Activated CD4-positive, alpha-beta T cell treated with anti-CD3 and anti-CD28 coated beads, Interleukin-2, amount 10 ng/mL, durations not matched to agents 7 days and 5 days (primary cell): Measurements from ENCODE around the gene LPP. TPM values are rescaled to one million over a fixed set of nuclear protein-coding genes. Genes with fewer than 3 reads are reported as not detected.

Experiments used
- CTCF ChIA-PET: fragments of 350-600 bp; sonication (Branson Sonifier 250); formaldehyde crosslinking; loops from one replicate; lab custom pipeline; 2021; ENCODE audit warnings: antibody characterized with exemption; lab: Charles Lee
- POLR2A ChIA-PET: fragments of 350-600 bp; sonication (Branson Sonifier 250); formaldehyde crosslinking; loops from one replicate; lab custom pipeline; 2021; ENCODE audit warnings: antibody characterized with exemption; lab: Charles Lee
- DNase-seq: peaks from one replicate; pipeline ENCODE4 v3.0.0-alpha.2; 2020
- H3K27ac Mint-ChIP-seq: one replicate; pipeline ENCODE4 v1.8.0; 2021; ENCODE audit warnings: mild to moderate bottlenecking, moderate library complexity, mixed read lengths
- H3K27me3 Mint-ChIP-seq: one replicate; pipeline ENCODE4 v1.8.0; 2021; ENCODE audit warnings: mixed read lengths
- H3K36me3 Mint-ChIP-seq: one replicate; pipeline ENCODE4 v1.8.0; 2021; ENCODE audit warnings: low read depth, mixed read lengths
- H3K4me1 Mint-ChIP-seq: one replicate; pipeline ENCODE4 v1.8.0; 2021; ENCODE audit warnings: mixed read lengths
- H3K4me3 Mint-ChIP-seq: one replicate; pipeline ENCODE4 v1.8.0; 2021; ENCODE audit warnings: mild to moderate bottlenecking, moderate library complexity, mixed read lengths
- H3K9me3 Mint-ChIP-seq: one replicate; pipeline ENCODE4 v1.8.0; 2021; ENCODE audit warnings: mixed read lengths
- total RNA-seq, 2 experiments: library from RNA; stranded (reverse); gene quantifications; one replicate each; pipeline ENCODE4 v1.2.3, GENCODE V29; 2021

The LPP gene
- total RNA-seq, 2 experiments from 2014 or later = 63.6 to 70.3 TPM

DNA sequence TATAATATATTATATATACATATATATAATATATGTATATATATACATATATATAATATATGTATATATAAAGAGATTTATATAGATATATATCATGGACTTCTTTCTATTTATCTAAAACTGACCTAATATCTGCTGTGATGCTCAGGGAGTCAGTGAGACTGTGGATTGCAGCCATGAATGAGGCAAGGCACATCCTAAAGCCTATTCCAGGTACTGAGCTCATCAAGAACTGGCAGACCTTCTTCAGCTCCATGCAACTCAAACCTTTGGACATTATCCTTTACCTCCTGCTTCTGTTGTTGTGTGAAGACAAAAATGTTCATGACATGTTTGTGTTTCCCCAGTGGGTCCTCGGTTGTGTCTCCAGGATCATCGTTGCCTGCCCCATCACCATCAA is 7.7 kb upstream of the LPP start:
- Mint-ChIP-seq H3K9me3 (peaks cover 11% of the 10 kb centered on the region), H3K27me3 (no peaks in the 10 kb centered on the region), H3K36me3 (no peaks in the 10 kb centered on the region), H3K27ac (no peak overlapping the region), H3K4me3 (no peak overlapping the region), H3K4me1 (peaks cover 23% of the 10 kb centered on the region)
- ChIA-PET CTCF (no interaction called here), POLR2A (no interaction called here)
- DNase-seq = no peak

DNA sequence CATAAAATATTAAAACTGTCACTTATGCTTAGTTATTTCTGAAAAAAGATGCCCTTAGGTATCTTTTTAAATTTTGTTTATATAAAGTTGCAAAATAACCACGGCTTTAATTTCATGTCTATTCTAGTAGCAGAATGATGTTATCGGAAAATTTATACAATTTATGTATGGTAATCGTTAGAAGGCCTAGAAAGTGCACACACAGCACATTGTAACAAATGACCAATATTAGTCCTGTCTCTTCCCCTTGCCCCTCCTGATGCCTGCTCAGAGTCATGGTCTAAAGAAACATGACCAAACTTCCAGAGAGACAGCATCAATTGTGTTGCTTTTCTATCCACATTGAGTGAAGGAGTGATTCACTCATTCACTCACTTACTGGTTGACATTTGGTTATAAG is 6.2 kb upstream of the LPP start:
- H3K27me3 Mint-ChIP-seq = no peaks in the 10 kb centered on the region
- peaks cover 11% of the 10 kb centered on the region for H3K9me3 Mint-ChIP-seq
- H3K4me1 Mint-ChIP-seq = peaks cover 30% of the 10 kb centered on the region
- CTCF ChIA-PET = no interaction called here
- no peaks in the 10 kb centered on the region for H3K36me3 Mint-ChIP-seq
- POLR2A ChIA-PET = no interaction called here
- no peak overlapping the region for H3K4me3 Mint-ChIP-seq
- no peak overlapping the region for H3K27ac Mint-ChIP-seq
- DNase-seq = no peak

DNA sequence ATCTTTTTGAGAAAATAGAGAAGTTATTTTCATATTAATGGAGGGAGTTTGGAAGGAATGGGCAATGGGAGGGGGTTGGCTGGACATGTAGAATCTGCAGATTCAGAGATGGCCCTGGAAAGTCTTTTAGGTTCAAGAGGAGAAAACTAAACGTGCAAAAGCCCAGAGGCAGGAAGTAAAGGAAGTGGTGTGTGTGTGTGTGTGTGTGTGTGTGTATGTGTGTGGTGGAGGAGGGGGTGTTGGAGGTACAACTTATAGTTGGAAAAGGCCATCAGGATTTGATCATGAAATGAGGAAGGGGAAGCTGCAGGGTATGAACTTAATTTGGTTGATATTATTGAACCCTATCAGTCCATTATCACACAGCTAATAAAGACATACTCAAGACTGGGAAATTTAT is 5.6 kb upstream of the LPP start:
- H3K27me3 Mint-ChIP-seq = no peaks in the 10 kb centered on the region
- ChIA-PET CTCF (interaction anchor here (0.7 kb wide), 1 partner anchor 36 kb away, joined by 3 read pairs; no protein-coding TSS in a partner anchor), POLR2A (no interaction called here)
- peaks cover 33% of the 10 kb centered on the region for H3K4me1 Mint-ChIP-seq
- no peak for DNase-seq
- H3K36me3 Mint-ChIP-seq = no peaks in the 10 kb centered on the region
- no peak overlapping the region for H3K4me3 Mint-ChIP-seq
- H3K27ac Mint-ChIP-seq = no peak overlapping the region
- peaks cover 11% of the 10 kb centered on the region for H3K9me3 Mint-ChIP-seq

DNA sequence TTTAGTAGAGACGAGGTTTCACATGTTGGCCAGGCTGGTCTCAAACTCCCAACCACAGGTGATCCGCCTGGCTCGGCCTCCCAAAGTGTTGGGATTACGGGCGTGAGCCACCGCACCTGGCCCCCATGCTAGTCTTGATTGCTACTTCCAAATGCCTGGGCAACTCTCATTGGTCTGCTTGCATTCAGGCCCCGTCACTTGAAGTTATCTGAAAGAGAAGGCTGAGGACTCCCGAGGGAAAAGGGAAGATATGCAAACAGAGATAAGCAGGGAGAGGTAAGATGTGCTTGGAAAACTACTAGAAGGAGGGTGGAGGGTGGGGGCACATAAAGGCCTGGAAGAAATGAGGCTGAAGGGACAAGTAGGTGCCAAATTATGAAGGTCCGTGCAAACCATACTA is 4.4 kb upstream of the LPP start:
- Mint-ChIP-seq H3K36me3 (no peaks in the 10 kb centered on the region), H3K4me1 (peaks cover 38% of the 10 kb centered on the region), H3K9me3 (peaks cover 11% of the 10 kb centered on the region), H3K27ac (no peak overlapping the region), H3K4me3 (no peak overlapping the region), H3K27me3 (no peaks in the 10 kb centered on the region)
- ChIA-PET POLR2A (no interaction called here), CTCF (no interaction called here)
- no peak for DNase-seq

DNA sequence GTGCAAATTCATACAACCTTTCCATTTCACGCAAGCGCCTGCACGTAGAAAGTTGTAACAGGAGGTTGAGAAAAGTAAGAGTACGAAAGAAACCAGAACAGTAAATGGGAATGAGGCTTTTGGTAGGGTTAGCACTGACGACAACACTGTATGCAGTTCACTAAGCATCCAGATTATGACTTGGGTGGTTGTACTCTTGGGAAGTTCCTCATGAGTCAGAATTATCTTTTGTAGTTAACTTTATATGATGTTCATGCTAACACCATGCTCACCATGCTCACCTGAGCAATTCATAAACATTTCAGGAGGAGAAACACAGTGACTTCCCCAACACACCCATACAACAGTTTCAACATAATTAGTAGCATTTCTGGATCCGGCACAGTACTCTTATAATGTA is 3.0 kb upstream of the LPP start:
- ChIA-PET POLR2A (no interaction called here), CTCF (interaction anchor here (0.6 kb wide), 2 partner anchors 38 to 386 kb away, joined by 3 read pairs; no protein-coding TSS in a partner anchor)
- peaks cover 52% of the 10 kb centered on the region for H3K4me1 Mint-ChIP-seq
- H3K36me3 Mint-ChIP-seq = peaks cover 4% of the 10 kb centered on the region
- H3K4me3 Mint-ChIP-seq = no peak overlapping the region
- H3K27ac Mint-ChIP-seq = no peak overlapping the region
- H3K9me3 Mint-ChIP-seq = peaks cover 11% of the 10 kb centered on the region
- no peak for DNase-seq
- H3K27me3 Mint-ChIP-seq = no peaks in the 10 kb centered on the region

DNA sequence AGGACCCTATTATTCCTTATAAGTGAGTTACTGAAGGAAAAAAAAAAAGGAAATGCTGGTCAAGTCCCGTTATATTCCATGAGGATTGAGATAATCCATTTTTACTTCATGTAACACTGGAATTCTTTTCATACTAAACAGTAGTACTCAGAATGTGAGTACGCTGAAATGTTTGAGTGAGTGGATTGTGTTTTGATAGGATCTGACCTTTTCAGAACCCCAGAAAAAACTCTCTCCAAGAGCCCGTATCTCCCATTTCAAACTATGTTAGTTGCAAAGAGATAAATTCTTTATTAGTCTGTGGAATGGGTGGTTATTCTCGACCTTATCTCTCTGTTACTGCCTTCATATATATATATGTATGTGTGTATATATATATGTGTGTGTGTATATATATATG is 2.5 kb upstream of the LPP start:
- Mint-ChIP-seq H3K27me3 (no peaks in the 10 kb centered on the region), H3K27ac (no peak overlapping the region), H3K4me3 (no peak overlapping the region), H3K36me3 (peaks cover 8% of the 10 kb centered on the region), H3K9me3 (peaks cover 11% of the 10 kb centered on the region), H3K4me1 (peaks cover 56% of the 10 kb centered on the region)
- no peak for DNase-seq
- POLR2A ChIA-PET = no interaction called here
- CTCF ChIA-PET = interaction anchor here (1.2 kb wide), 1 partner anchor 26 kb away, joined by 4 read pairs; no protein-coding TSS in a partner anchor

DNA sequence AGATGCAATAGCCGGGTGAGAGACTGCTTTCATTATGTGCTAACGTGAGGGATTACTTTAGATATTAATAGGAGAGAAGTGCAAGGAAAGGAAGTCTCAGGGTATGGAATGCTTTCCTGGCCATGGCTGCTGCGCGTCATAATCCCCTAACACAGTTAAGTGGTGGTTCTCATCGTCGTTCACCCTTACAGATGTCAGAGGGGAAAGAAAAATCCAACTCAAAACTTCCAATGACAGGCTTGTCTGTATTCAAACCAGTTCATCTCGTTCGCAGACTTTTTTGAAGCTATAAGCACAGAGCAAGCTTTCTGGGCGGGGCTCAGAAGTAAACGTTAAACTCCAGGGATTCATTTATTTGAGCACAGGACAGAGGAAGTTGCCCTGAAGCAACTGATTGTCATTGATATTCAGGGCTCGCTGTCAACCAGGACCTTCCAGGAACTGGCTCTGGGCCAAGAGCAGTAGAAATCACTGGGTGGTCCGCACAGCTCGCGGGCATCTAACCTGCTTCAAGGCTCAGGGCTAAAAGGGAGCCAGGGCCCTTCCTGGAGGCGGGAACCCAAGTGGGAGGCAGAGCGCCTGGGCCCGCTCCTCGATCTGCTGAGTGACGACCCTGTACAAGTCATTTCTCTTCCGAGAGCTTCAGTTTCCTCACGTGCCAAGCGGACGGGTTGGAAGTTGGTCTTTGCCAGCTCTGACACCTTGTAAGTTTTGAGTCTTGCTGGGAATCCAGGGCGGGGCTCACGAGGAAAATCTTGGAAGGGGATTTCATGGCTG is 1.1 kb upstream of the LPP start:
- Mint-ChIP-seq H3K36me3 (peaks cover 12% of the 10 kb centered on the region), H3K27me3 (no peaks in the 10 kb centered on the region), H3K4me1 (peaks cover 68% of the 10 kb centered on the region), H3K4me3 (peak overlapping the region; percentile 81), H3K27ac (peak overlapping the region; percentile 88), H3K9me3 (peaks cover 11% of the 10 kb centered on the region)
- ChIA-PET CTCF (interaction anchor here (0.6 to 2.9 kb wide), 11 partner anchors 9 to 414 kb away, joined by 3 to 12 read pairs (median 4); no protein-coding TSS in a partner anchor), POLR2A (interaction anchor here (1.0 kb wide), 1 partner anchor 179 kb away, joined by 3 read pairs; no protein-coding TSS in a partner anchor)
- DNase-seq = no peak

DNA sequence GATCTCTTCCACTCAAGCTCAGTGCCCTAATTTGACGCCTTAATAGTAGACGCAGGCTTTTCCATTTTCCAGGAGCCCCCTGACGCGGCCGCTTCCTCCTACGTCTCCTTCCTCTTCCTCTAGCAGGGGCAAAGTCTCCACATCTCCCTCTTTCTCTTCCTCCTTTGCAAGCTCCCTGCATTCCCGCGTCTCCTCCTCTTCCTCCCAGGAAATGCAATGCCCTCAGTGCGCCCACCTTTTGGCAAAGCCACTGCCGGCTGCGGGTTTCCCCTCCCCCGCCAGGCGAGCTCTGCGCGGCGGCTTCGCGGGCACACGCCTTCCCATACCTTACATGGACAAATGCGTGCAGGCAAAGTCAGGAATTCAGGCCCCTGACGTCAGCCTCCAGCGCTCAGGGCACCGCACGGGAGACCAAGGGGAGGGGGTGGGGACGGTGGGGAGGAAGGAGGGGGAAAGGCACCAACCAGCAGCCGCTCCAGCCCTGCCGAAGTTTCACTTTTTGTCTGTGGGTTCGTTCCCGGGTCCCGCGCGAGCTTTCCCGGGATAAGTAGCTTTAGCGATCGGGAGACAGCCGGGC is 432 bp upstream of the LPP start:
- POLR2A ChIA-PET = interaction anchor here (1.0 kb wide), 1 partner anchor 180 kb away, joined by 3 read pairs; no protein-coding TSS in a partner anchor
- peaks cover 67% of the 10 kb centered on the region for H3K4me1 Mint-ChIP-seq
- peak; percentile 54 for DNase-seq
- H3K36me3 Mint-ChIP-seq = peaks cover 17% of the 10 kb centered on the region
- H3K9me3 Mint-ChIP-seq = peaks cover 9% of the 10 kb centered on the region
- no peaks in the 10 kb centered on the region for H3K27me3 Mint-ChIP-seq
- peak overlapping the region; percentile 81 for H3K4me3 Mint-ChIP-seq
- CTCF ChIA-PET = interaction anchor here (0.9 to 2.9 kb wide), 7 partner anchors 10 to 415 kb away, joined by 3 to 12 read pairs (median 4); no protein-coding TSS in a partner anchor
- H3K27ac Mint-ChIP-seq = peak overlapping the region; percentile 88

DNA sequence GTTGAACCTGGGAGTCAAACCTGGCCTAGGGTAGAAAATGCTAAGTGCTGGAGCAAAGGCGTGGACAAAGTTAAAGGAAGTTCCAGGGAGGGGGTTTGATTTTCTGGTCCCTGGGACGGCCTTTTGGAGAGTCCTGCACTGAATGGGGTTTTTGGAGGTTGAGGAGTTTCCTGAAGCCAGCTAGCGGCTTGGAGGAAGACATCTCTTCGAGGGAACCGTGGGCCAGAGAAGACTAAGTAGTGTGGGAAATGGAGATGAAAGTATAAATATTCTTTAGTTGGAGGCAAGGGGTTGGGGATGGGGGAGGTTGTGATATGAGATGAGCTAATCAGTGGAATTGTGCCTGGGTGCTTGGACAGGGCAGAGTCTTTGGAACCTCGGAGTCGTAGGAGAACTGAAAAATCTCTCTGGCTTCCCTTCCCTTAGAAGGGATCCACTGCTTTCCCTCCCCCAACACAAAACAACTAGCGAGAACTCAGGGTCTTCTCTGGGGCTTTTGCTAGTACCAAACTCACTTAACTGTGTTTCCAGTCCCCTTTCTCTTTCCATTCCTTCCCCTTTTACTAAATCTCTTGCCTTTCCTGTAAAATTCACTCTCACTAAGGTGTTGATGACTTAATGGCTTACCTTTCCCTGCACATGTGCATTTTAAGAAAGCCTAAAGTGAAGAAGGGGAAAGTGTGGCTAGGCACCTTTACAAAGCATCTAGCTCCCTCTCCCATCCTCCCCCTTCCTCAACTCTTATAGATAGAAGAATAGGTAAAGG is 1.0 kb downstream of the LPP start:
- POLR2A ChIA-PET = no interaction called here

DNA sequence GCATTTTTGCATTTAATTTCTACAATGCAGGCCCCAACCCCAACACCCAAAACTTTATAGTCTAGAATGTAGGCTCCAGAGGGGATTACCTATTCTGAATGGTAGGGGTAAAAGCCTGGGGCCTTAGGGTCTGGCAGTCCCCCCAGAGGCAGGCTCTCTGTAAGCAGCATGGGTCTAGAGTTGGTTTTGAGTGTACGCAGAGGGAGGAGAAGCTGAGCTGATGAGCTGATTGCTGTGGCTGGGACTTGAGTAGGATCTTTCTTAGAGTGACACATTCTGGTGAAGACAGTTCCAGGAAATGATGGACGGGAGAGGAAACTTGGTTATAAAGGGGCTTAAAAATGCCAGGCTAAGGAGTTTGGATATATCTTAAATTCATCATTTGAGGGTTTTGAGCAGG is 2.1 kb downstream of the LPP start:
- Mint-ChIP-seq H3K36me3 (peaks cover 30% of the 10 kb centered on the region), H3K4me3 (peak overlapping the region; percentile 81), H3K27ac (peak overlapping the region; percentile 93), H3K27me3 (no peaks in the 10 kb centered on the region), H3K4me1 (peaks cover 76% of the 10 kb centered on the region), H3K9me3 (peaks cover 2% of the 10 kb centered on the region)
- ChIA-PET POLR2A (interaction anchor here (1.1 kb wide), 1 partner anchor 15 kb away, joined by 3 read pairs; no protein-coding TSS in a partner anchor), CTCF (interaction anchor here (0.6 to 1.3 kb wide), 3 partner anchors 11 to 101 kb away, joined by 3 to 4 read pairs (median 3); no protein-coding TSS in a partner anchor)
- peak; percentile 24 for DNase-seq

More for the DNA sequence above, 1.0 kb downstream of the LPP start:
- H3K4me1 Mint-ChIP-seq = peaks cover 69% of the 10 kb centered on the region
- peak overlapping the region; percentile 81 for H3K4me3 Mint-ChIP-seq
- no peaks in the 10 kb centered on the region for H3K9me3 Mint-ChIP-seq
- no peaks in the 10 kb centered on the region for H3K27me3 Mint-ChIP-seq
- DNase-seq = peak; percentile 15
- H3K27ac Mint-ChIP-seq = peak overlapping the region; percentile 93
- H3K36me3 Mint-ChIP-seq = peaks cover 22% of the 10 kb centered on the region
- CTCF ChIA-PET = interaction anchor here (0.7 to 2.9 kb wide), 11 partner anchors 12 to 977 kb away, joined by 3 to 12 read pairs (median 3); partner anchors contain the start of gene BCL6

DNA sequence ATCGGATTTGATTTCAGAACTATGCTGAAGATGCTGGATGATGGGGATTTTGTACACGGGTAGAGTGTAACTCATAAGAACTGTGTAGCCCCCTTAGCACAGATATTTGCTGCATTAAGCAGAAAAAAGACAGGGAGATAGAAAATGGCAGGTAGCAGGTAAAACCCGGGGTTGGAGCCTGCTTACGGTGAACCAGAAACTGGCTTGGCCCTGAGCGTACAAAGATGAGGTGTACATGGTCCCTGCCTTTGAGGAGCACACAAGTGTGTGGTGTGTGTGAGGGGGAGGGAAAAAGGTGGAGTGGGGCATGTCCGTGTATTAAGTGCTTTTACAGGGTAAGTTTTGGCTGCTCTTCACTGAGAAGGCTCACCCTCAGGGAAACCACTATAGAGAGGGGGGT is 3.5 kb downstream of the LPP start:
- peak overlapping the region; percentile 37 for H3K27ac Mint-ChIP-seq
- H3K27me3 Mint-ChIP-seq = no peaks in the 10 kb centered on the region
- ChIA-PET POLR2A (no interaction called here), CTCF (interaction anchor here (0.9 kb wide), 1 partner anchor 9 kb away, joined by 3 read pairs; no protein-coding TSS in a partner anchor)
- H3K36me3 Mint-ChIP-seq = peaks cover 38% of the 10 kb centered on the region
- H3K4me3 Mint-ChIP-seq = peak overlapping the region; percentile 4
- no peak for DNase-seq
- H3K9me3 Mint-ChIP-seq = peaks cover 2% of the 10 kb centered on the region
- peaks cover 76% of the 10 kb centered on the region for H3K4me1 Mint-ChIP-seq

DNA sequence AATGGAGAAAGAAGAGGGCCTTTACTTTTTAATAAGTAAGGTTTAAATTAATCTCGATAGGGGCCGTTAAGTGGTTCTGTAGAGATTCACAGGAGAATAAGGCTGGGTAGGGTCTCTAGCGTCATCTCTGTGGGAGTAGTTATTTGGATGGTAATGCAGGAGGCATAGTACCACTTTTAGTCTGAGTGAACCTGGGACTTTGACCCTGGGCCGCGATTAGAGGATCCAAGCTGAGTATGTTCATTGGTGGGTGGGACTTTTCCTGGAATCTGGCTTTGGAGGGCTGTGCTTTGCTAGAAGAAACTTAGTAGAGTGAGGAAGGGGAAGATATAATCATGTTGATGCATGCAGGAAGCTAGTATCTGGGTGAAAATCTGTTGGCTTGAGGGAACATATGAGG is 4.0 kb downstream of the LPP start:
- no peak for DNase-seq
- Mint-ChIP-seq H3K9me3 (peaks cover 2% of the 10 kb centered on the region), H3K4me3 (no peak overlapping the region), H3K27ac (peak overlapping the region; percentile 26), H3K27me3 (no peaks in the 10 kb centered on the region), H3K4me1 (peaks cover 73% of the 10 kb centered on the region), H3K36me3 (peaks cover 38% of the 10 kb centered on the region)
- CTCF ChIA-PET = interaction anchor here (0.9 to 1.9 kb wide), 4 partner anchors 9 to 410 kb away, joined by 3 to 7 read pairs (median 3); no protein-coding TSS in a partner anchor
- POLR2A ChIA-PET = no interaction called here
